ENCODE results near the gene PRDM11. TPM values are rescaled to one million over a fixed set of nuclear protein-coding genes. Genes with fewer than 3 reads are reported as not detected.

The PRDM11 gene
- total RNA-seq, 2 experiments from 2014 or later: 4.5 to 8.4 TPM

GRCh38 chr11:45150943-45151342 lies 4.5 kb downstream of the PRDM11 start:
- Histone ChIP-seq H3K79me2 (ENCODE audit: insufficient read depth, low read depth, low read length) (peaks cover 4% of the 10 kb centered on the region; the same call in 1 of the 2 replicates), H3K4me3 (ENCODE audit: low read depth, low read length, poor library complexity, severe bottlenecking) (no peak overlapping the region), H3K4me1 (ENCODE audit: insufficient read depth, low read length, poor library complexity, severe bottlenecking) (peaks cover 13% of the 10 kb centered on the region), H3K36me3 (ENCODE audit: insufficient read depth, low read length) (no peaks in the 10 kb centered on the region), H3K9me3 (ENCODE audit: low read length) (no peaks in the 10 kb centered on the region), H3K27ac (ENCODE audit: low read depth, low read length, poor library complexity, severe bottlenecking) (no peak overlapping the region), H3K4me2 (ENCODE audit: low read length) (no peak overlapping the region), H2AFZ (ENCODE audit: low read length) (no peak overlapping the region), H4K20me1 (ENCODE audit: insufficient read depth, low read length) (no peaks in the 10 kb centered on the region), H3K9me2 (ENCODE audit: insufficient read depth, low read length) (no peaks in the 10 kb centered on the region)
- TF ChIP-seq CTCF (conservative IDR thresholded peaks at IDR 0.05; ENCODE audit: low read length): no peak
- no peak for TF ChIP-seq EZH2phosphoT487 (IDR thresholded peaks at IDR 0.05; ENCODE audit: borderline replicate concordance, low read depth, low read length)
- CTCF ChIA-PET (ENCODE audit: unreplicated experiment): no interaction called here
- POLR2A ChIA-PET: interaction anchor here (1.1 kb wide), 1 partner anchor 15 kb away, joined by 3 read pairs; no protein-coding TSS in a partner anchor
- DNase-seq (ENCODE audit: low spot score): no peak
- no TSS peak for BruUV-seq (replicated peaks)
- intact Hi-C loops (cut with micrococcal nuclease; ENCODE audit: unreplicated experiment): no loop called here

GRCh38 chr11:45151362-45151982 lies 5.0 kb downstream of the PRDM11 start:
- Histone ChIP-seq H3K9me2 (ENCODE audit: insufficient read depth, low read length) (no peaks in the 10 kb centered on the region), H4K20me1 (ENCODE audit: insufficient read depth, low read length) (no peaks in the 10 kb centered on the region), H3K4me3 (ENCODE audit: low read depth, low read length, poor library complexity, severe bottlenecking) (no peak overlapping the region), H3K27ac (ENCODE audit: low read depth, low read length, poor library complexity, severe bottlenecking) (no peak overlapping the region), H3K4me1 (ENCODE audit: insufficient read depth, low read length, poor library complexity, severe bottlenecking) (peaks cover 11% of the 10 kb centered on the region), H3K79me2 (ENCODE audit: insufficient read depth, low read depth, low read length) (peaks cover 4% of the 10 kb centered on the region; the same call in 1 of the 2 replicates), H3K9me3 (ENCODE audit: low read length) (no peaks in the 10 kb centered on the region), H3K36me3 (ENCODE audit: insufficient read depth, low read length) (no peaks in the 10 kb centered on the region), H2AFZ (ENCODE audit: low read length) (no peak overlapping the region), H3K4me2 (ENCODE audit: low read length) (no peak overlapping the region)
- DNase-seq (ENCODE audit: low spot score): no peak
- ChIA-PET POLR2A (interaction anchor here (1.1 kb wide), 1 partner anchor 15 kb away, joined by 3 read pairs; no protein-coding TSS in a partner anchor), CTCF (ENCODE audit: unreplicated experiment) (no interaction called here)
- TF ChIP-seq EZH2phosphoT487 (IDR thresholded peaks at IDR 0.05; ENCODE audit: borderline replicate concordance, low read depth, low read length): no peak
- TF ChIP-seq CTCF (conservative IDR thresholded peaks at IDR 0.05; ENCODE audit: low read length): no peak
- no TSS peak for BruUV-seq (replicated peaks)
- intact Hi-C loops (cut with micrococcal nuclease; ENCODE audit: unreplicated experiment): no loop called here

Data from OCI-LY7 (cell line).